GM21515 (cell line): ENCODE results near the gene USP36.
"Not testable (repeated sequence)": the region's sequence is repeated elsewhere in the genome, so short reads cannot be mapped to it uniquely, and the experiment has no call there.

Source experiments
- ATAC-seq: cut with Tn5 transposase; IDR thresholded peaks from one replicate; pipeline ENCODE4 v1.9.1; 2021; ENCODE audit not compliant: unreplicated experiment

The USP36 gene

GRCh38 chr17:78793968-78794367 is 46.6 kb downstream of the USP36 start:
- no peak for ATAC-seq

GRCh38 chr17:78793415-78793814 is 47.2 kb downstream of the USP36 start:
- ATAC-seq: no peak

GRCh38 chr17:78791840-78792709 is 48.5 kb downstream of the USP36 start:
- no peak for ATAC-seq

- no peak for ATAC-seq
Measured at GRCh38 chr17:78790552-78790951, 50.1 kb downstream of the USP36 start.

DNA sequence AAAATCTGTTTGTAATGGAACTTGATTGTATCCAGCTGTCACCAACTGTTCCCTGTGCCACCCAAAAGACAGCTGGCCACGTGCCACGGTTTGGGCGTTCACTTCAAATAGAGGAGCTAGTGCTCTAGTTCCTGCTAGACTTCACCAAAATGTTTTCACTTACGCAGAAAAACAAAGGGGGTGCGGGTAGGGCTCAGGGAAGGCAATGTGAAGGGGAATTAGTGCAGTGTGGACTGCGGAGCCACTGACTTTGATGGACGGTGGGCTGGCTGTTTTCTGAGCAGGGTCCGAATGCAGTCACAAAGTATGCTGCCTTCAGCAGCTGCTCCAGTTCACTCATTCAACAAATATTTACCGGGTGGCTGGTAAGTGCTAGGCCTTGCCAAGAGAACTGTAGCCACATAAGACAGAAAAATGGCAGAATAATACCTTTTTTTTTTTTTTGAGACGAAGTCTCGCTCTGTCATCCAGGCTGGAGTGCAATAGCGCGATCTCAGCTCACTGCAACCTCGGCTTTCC is 50.9 kb downstream of the USP36 start:
- no peak for ATAC-seq

- no peak for ATAC-seq
Measured at GRCh38 chr17:78789149-78789662, 51.4 kb downstream of the USP36 start.

GRCh38 chr17:78788451-78788850 is 52.2 kb downstream of the USP36 start:
- no peak for ATAC-seq

- no peak for ATAC-seq
Measured at GRCh38 chr17:78787444-78787843, 53.2 kb downstream of the USP36 start.

DNA sequence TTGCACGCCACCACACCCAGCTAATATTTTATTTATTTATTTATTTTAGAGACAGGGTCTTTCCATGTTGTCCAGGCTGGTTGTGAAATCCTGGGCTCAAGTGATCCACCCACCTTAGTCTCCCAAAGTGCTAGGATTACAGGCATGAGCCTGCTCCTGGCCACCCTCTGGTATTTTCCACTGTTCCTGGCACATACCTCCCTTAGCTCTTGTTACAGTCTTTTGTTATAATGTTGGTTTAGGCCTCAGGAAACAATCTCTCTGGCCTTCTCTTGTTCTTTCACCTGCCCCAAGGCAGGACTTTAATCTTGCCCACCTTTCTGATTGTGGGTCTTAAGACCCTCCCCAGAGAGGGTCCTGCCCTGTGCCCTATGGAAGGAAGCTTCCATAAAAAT is 55.0 kb downstream of the USP36 start:
- no peak for ATAC-seq

DNA sequence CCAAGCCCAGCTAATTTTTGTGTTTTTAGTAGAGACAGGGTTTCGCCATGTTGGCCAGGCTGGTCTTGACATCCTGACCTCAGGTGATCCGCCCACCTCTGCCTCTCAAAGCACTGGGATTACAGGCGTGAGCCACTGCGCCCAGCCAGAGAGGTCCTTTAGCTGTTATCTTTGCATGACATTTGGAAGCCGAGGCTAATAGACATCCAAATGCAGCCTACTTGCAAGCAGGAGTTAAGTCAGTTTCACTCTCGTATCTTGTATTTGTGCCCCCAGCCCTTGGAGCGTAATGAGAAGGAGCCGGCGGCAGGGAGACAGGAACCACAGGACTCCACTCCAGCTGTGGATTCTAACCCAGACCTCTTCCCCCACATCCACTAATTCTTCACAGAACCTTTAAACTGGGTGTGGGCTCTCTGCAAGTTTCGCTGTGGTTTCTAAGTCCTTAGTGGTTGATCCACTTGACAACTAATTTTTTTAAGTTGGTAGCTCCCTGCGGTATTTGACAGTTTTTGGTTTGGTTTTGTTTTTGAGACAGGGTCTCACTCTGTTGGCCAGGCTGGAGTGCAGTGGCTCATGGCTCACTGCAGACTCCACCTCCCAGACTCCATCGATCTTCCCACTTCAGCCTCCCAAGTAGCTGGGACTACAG is 55.5 kb downstream of the USP36 start:
- ATAC-seq: no peak

DNA sequence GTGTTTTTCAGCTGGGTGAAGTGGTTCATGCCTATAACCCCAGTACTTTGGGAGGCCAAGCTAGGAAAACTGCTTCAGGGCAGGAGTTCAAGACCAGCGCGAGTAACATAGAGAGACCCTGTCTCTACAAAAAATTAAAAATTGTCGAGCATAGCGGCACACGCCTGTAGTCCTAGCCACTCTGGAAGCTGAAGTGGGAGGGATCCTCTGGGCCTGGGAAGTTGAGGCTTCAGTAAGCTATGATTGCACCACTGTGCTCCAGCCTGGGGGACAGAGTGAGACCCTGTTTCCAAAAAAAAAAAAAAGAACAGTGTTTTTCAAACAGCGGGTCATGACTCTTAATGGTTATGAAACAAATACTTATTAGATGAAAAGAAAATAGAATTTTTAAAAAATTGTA is 56.3 kb downstream of the USP36 start:
- no peak for ATAC-seq

GRCh38 chr17:78783711-78784324 is 56.8 kb downstream of the USP36 start:
- no peak for ATAC-seq

DNA sequence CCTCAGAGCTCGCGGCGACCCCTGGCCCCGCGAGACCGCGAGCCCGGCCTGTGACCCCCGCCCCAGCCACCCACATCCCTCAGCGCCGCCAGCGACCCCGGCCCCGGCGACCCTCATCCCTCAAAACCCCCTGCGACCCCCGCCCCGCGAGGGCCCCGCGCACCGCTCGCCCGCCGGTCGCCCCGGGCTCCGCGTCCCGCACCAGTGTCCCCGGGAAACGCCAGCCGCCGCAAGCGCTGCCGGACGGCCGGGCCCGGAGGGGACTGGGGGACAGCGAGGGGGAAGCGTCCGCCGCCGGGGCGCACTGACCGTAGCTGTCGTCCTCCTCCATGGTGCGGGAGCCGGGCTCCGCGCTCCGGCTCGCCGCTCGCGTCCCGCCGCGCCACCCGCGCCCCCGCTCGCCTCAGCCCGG is 58.7 kb downstream of the USP36 start, which contains the start of gene CYTH1:
Gene CYTH1 (minus strand): TSS at position 381 of the 412 bp plus-strand sequence. CDS start 50 bp downstream, at position 331.
- peak; percentile 3 for ATAC-seq

GRCh38 chr17:78781104-78781892 is 59.3 kb downstream of the USP36 start:
- ATAC-seq: no peak

- no peak for ATAC-seq
Measured at GRCh38 chr17:78780335-78780734, 60.3 kb downstream of the USP36 start.

- no peak for ATAC-seq
Measured at GRCh38 chr17:78779850-78780249, 60.8 kb downstream of the USP36 start.

- not testable (repeated sequence) for ATAC-seq
Measured at GRCh38 chr17:78779286-78779651, 61.3 kb downstream of the USP36 start.

- no peak for ATAC-seq
Measured at GRCh38 chr17:78777881-78778280, 62.7 kb downstream of the USP36 start.

DNA sequence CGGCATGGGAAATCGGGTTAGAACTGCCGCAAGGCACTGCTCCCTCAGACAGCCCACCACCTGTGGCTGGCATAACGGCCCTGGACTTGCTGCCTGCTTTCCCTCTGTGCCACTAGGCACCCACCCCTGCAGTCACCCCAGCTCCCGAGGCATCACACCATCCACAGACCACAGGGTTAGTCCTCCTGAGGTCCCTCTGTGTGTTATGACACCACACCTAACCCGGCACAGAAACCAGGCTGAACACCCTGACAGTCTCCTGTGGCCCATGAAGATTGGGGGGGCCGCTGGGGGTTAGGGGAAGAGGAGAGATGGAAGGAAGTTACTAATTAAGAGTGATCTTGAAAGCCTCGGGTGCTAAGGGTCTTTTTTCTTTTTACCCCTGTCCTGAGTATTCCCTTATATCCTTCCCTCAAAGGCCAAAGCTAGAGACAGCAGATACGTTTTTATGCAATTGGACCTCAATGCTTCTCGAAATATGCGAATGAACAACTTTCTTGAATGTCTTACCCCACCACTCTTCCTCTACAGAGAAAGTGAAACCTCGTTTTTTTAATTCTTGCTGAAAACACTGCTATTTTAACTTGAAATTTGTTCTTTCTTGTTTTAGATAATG is 65.5 kb downstream of the USP36 start:
- no peak for ATAC-seq

DNA sequence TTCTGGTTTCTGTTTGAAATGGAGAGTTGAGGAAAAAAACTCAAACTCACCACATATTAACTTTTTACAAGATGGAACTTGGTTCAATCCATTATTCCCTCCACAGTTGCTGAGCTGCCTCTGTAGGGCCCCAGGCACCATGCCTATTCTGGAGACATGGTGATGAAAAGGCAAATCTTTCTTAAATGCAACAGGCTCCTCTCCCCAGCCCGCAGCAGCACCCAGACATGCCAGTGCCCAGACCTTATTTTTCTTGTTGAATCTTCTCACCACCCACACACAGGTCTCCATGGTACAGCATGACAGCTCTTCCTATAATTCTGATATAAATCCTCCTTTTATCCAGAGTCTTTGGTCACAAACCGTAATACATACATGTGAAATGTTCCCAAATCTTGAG is 66.2 kb downstream of the USP36 start:
- ATAC-seq: no peak
